Aorta (tissue), 5 donors: Measurements from ENCODE around the gene DMKN. TPM values are rescaled to one million over a fixed set of nuclear protein-coding genes. Genes with fewer than 3 reads are reported as not detected.

Experiments
- ATAC-seq: fragments of 200-7000 bp; cut with Tn5 transposase; one replicate; pipeline ENCODE4 v1.9.1; 2022; ENCODE audit warnings: moderate library complexity; ENCODE audit not compliant: low FRiP score
- DNase-seq, 2 donors: peaks; one replicate each; pipeline ENCODE4 v3.0.0-alpha.2; 2020
- H3K27ac ChIP-seq, 2 donors: one replicate each; pipeline ENCODE4 v1.5.1; 2013; ENCODE audit warnings: low read length in 2 of 2, mild to moderate bottlenecking in 2 of 2, moderate library complexity in 2 of 2, control low read depth in 1 of 2, inconsistent platforms in 1 of 2, low read depth in 1 of 2
- H3K27me3 ChIP-seq, 2 donors: one replicate each; pipeline ENCODE4 v1.6.1; 2013; ENCODE audit warnings: control low read depth in 1 of 2, low read length in 1 of 2, mild to moderate bottlenecking in 1 of 2, moderate library complexity in 1 of 2; ENCODE audit not compliant: insufficient read depth in 2 of 2, control insufficient read depth in 1 of 2
- H3K36me3 ChIP-seq, 2 donors: one replicate each; pipeline ENCODE4 v1.6.1; 2013; ENCODE audit warnings: control low read depth in 1 of 2, low read length in 1 of 2, mild to moderate bottlenecking in 1 of 2; ENCODE audit not compliant: insufficient read depth in 2 of 2, control insufficient read depth in 1 of 2
- H3K4me1 ChIP-seq, 2 donors: one replicate each; pipeline ENCODE4 v1.6.1; 2013; ENCODE audit warnings: low read length in 2 of 2, control low read depth in 1 of 2, mild to moderate bottlenecking in 1 of 2, moderate library complexity in 1 of 2; ENCODE audit not compliant: insufficient read depth in 2 of 2, control insufficient read depth in 1 of 2
- H3K4me3 ChIP-seq, 2 donors: one replicate each; pipeline ENCODE4 v1.5.1; 2013; ENCODE audit warnings: low read length in 2 of 2, control low read depth in 1 of 2, mild to moderate bottlenecking in 1 of 2
- H3K9me3 ChIP-seq: one replicate; pipeline ENCODE4 v1.6.1; 2013; ENCODE audit warnings: mild to moderate bottlenecking, low read length; ENCODE audit not compliant: control insufficient read depth
- WGBS, 2 donors: extraction: QIAGEN DNeasy Blood & Tissue Kit; methylation state at CpG; one replicate each; pipeline ENCODE4 v1.1.7; 2013; 5-methylcytosine and 5-hydroxymethylcytosine counted together
- intact Hi-C, 2 donors: fragments of 100-400 bp; cut with DNase I; formaldehyde crosslinking; loops; one replicate each; pipeline versions ENCODE4 v1.14.2 to v1.15.0; 2022
- polyA plus RNA-seq, 2 donors: library from polyadenylated mRNA; stranded (reverse); fragments of 200-250 nt; gene quantifications; one replicate each; pipeline ENCODE4 v1.2.3, GENCODE V29; 2013
- total RNA-seq, 2 donors: library from RNA; stranded (reverse); fragmentation: NEBNext Ultra II Directional; extraction: Animal tissue kit (Norgen Biotek cat#: 25700); gene quantifications; one replicate each; pipeline ENCODE4 v1.2.1, GENCODE V29; 2021
- donor health status: healthy with polysubstance abuse.
- donor health status: Bipolar disorder and iron deficiency.
- donor health status: DM: no; HTN: no; CAD: no.
- donor health status: DM: no; HTN: no; CAD: no.
- donor health status: DM: yes; HTN: yes; CAD: no.

DMKN gene
- total and polyA plus RNA-seq, 4 donors: 22.2 to 43.7 (median 26.5) TPM

GRCh38 chr19:35544110-35544802, 30.8 kb upstream of the DMKN start:
- Histone ChIP-seq H3K9me3 (no peaks in the 10 kb centered on the region), H3K4me1 (no peaks in the 10 kb centered on the region), H3K27ac (no peak overlapping the region), H3K27me3 (no peaks in the 10 kb centered on the region), H3K36me3 (no peaks in the 10 kb centered on the region), H3K4me3 (no peak overlapping the region)
- 75 to 78% methylated on average over 3 of the region's 3 CpGs for WGBS, 2 donors
- intact Hi-C loops: no loop called here
- ATAC-seq: no peak
- DNase-seq: no peak

- DNase-seq (no peak), ATAC-seq (no peak)
- Histone ChIP-seq H3K36me3 (no peaks in the 10 kb centered on the region), H3K4me3 (no peak overlapping the region), H3K27ac (no peak overlapping the region), H3K27me3 (no peaks in the 10 kb centered on the region), H3K9me3 (no peaks in the 10 kb centered on the region), H3K4me1 (no peaks in the 10 kb centered on the region)
- 94 to 95% methylated on average over 15 of the region's 15 CpGs for WGBS, 2 donors
- intact Hi-C loops: no loop called here
Measured at GRCh38 chr19:35543280-35544109, 30.0 kb upstream of the DMKN start.

- ATAC-seq (no peak), DNase-seq (no peak)
- no peaks in the 10 kb centered on the region for H3K27me3 ChIP-seq
- H3K9me3 ChIP-seq: no peaks in the 10 kb centered on the region
- no peak overlapping the region for H3K27ac ChIP-seq
- no peaks in the 10 kb centered on the region for H3K36me3 ChIP-seq
- no peak overlapping the region for H3K4me3 ChIP-seq
- WGBS, 2 donors: 89 to 95% methylated on average over 11 of the region's 11 CpGs
- no peaks in the 10 kb centered on the region for H3K4me1 ChIP-seq
- intact Hi-C loops: no loop called here
Measured at GRCh38 chr19:35542209-35542608, 28.8 kb upstream of the DMKN start.

- WGBS, 2 donors: 82 to 84% methylated on average over 7 of the region's 7 CpGs
- Histone ChIP-seq H3K36me3 (no peaks in the 10 kb centered on the region), H3K27me3 (no peaks in the 10 kb centered on the region), H3K9me3 (no peaks in the 10 kb centered on the region), H3K4me3 (no peak overlapping the region), H3K4me1 (no peaks in the 10 kb centered on the region), H3K27ac (no peak overlapping the region)
- DNase-seq (no peak), ATAC-seq (no peak)
- intact Hi-C loops: no loop called here
Measured at GRCh38 chr19:35540356-35540927, 27.0 kb upstream of the DMKN start.

GRCh38 chr19:35539850-35540249, 26.4 kb upstream of the DMKN start:
- Histone ChIP-seq H3K27me3 (no peaks in the 10 kb centered on the region), H3K27ac (no peak overlapping the region), H3K9me3 (no peaks in the 10 kb centered on the region), H3K36me3 (no peaks in the 10 kb centered on the region), H3K4me3 (no peak overlapping the region), H3K4me1 (no peaks in the 10 kb centered on the region)
- no peak for DNase-seq
- ATAC-seq: no peak
- intact Hi-C loops: no loop called here
- 89 to 92% methylated on average over 12 of the region's 12 CpGs for WGBS, 2 donors

GRCh38 chr19:35539314-35539713, 25.9 kb upstream of the DMKN start:
- intact Hi-C loops: no loop called here

GRCh38 chr19:35534803-35535480, 21.5 kb upstream of the DMKN start:
- intact Hi-C loops: no loop called here
- Histone ChIP-seq H3K36me3 (no peaks in the 10 kb centered on the region), H3K4me1 (no peaks in the 10 kb centered on the region), H3K4me3 (no peak overlapping the region), H3K27me3 (no peaks in the 10 kb centered on the region), H3K9me3 (no peaks in the 10 kb centered on the region), H3K27ac (no peak overlapping the region)
- 59 to 60% methylated on average over 10 of the region's 10 CpGs for WGBS, 2 donors
- ATAC-seq: no peak
- no peak for DNase-seq

More at GRCh38 chr19:35539314-35539713, 25.9 kb upstream of the DMKN start:
- no peaks in the 10 kb centered on the region for H3K27me3 ChIP-seq
- H3K4me3 ChIP-seq: no peak overlapping the region
- WGBS, 2 donors: 71 to 74% methylated on average over 6 of the region's 6 CpGs
- H3K4me1 ChIP-seq: no peaks in the 10 kb centered on the region
- H3K27ac ChIP-seq: no peak overlapping the region
- DNase-seq: no peak
- ATAC-seq: no peak
- no peaks in the 10 kb centered on the region for H3K36me3 ChIP-seq
- H3K9me3 ChIP-seq: no peaks in the 10 kb centered on the region

GRCh38 chr19:35533822-35534392, 20.5 kb upstream of the DMKN start:
- Histone ChIP-seq H3K4me1 (no peaks in the 10 kb centered on the region), H3K27me3 (no peaks in the 10 kb centered on the region), H3K27ac (no peak overlapping the region), H3K36me3 (no peaks in the 10 kb centered on the region), H3K9me3 (no peaks in the 10 kb centered on the region), H3K4me3 (no peak overlapping the region)
- peak in 1 of 2 donors; percentile 67 for DNase-seq
- 2 to 4% methylated on average over 27 to 30 of the region's 30 CpGs for WGBS, 2 donors
- ATAC-seq: peak; percentile 44
- intact Hi-C loops: no loop called here
